Fibroblast of skin of left biceps (primary cell): ENCODE measurements around the gene TMCO5A.

Source experiments
- DNase-seq, 2 experiments: peaks; one replicate each; pipeline ENCODE4 v3.0.0-alpha.2; 2013; ENCODE audit warnings: low read depth in 2 of 2

The TMCO5A gene

DNA sequence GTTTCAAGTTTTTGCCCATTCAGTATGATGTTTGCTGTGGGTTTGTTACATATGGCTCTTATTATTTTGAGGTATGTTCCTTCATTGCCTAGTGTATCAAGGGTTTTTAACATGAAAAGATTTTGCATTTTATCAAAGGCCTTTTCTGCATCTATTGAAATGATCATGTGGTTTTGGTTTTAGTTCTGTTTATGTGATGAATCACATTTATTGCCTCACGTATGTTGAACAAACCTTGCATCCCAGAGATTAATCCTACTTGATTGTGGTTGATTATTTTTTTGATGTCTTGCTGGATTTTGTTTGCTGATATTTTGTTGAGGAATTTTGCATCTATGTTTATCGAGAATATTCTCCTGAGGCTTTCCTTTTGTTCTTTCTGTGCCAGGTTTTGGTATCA, 39.4 kb downstream of the TMCO5A start:
- peak; percentile 9 to 18 for DNase-seq

DNA sequence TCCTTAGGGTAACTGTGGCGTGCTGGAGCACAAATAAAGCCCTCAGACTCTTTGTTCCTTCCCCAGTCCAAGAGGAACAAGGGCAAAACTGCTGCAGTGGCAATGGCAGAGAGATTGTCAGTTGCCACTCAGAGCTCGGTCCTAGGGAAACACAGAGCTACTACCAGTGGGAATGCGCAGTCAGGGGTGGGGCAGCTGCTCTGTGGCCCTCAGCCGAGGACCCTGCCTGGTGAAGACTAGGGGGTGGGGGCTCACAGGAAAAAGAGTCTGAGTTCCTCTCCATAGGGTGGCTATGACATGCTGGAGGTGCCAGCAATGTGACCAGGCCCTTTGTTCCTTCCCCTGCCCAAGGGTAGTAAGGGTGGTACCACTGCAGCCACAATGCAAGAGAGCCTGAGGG, 43.8 kb downstream of the TMCO5A start:
- no peak for DNase-seq

DNA sequence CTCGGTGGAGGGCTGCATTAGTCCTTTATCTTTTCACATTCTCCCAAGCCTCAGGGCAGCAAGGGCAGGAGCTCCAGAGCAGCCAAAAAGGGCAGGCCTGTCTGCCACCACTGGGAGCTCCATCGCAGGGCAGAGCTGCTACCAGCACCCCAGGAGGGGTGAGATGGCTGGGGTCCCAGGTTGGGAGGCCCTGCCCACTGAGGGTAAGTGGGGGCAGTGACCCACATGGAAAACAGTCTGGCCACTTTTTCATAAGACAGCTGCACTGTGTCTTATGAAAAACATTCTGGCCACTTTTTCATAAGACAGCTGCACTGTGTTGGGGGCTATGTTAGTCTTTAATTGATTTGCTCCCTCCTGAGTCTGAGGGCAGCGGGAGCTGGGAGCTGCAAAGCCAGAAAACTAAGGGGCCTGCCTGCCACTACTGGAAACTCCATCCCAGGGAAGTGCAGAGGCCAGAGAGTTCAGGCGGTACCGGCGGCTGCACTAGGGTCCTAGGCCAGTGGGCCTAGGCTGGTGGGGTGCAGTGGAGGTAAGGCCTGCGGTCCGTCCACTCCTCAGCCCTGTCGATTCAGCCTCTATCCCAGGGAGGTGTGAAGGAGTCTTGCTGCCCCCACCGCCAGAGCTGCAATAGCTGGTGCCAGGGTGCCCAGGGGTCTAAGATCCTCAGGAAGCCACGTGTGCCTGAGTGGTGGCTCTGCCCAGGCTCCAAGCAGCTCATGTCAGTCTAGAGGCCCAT, 45.4 kb downstream of the TMCO5A start:
- no peak for DNase-seq

DNA sequence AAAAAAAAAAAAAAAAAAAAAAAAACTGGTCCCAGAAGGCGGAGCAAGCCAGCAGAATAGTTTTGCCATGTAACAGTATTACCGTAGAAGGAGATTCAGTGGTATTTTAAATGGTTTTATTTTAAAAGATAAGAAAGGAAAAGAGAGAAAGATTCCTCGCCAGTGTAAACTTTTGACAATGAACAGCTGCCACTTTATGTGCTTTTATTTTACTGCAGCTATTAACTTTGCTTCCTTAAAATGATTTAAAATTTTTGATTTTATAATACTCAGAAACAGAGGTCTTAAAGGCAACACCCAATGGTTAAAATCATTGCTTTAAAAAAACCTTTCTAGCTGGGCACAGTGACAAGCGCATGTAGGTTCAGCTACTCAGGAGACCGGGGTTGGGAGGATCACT, 46.8 kb downstream of the TMCO5A start:
- DNase-seq, result no peak

DNA sequence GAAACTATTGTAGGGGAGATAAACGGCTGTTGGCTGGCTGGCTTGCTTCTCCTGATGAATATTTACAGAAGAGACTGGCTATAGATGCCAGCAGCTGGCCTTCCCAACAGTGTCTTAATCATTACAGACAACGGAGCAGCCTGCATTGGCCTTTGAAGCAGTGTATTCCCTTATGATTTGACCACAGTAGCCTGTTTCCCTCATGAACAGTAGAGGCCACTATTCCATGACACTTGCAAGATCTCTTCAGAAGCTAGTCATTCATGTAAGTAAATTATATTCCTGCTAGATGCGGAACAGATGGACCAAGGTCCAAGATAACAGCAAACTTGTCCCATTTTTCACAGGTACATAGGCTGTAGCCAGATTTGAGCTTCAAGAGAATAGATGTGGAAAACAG, 47.3 kb downstream of the TMCO5A start:
- DNase-seq, result no peak

DNA sequence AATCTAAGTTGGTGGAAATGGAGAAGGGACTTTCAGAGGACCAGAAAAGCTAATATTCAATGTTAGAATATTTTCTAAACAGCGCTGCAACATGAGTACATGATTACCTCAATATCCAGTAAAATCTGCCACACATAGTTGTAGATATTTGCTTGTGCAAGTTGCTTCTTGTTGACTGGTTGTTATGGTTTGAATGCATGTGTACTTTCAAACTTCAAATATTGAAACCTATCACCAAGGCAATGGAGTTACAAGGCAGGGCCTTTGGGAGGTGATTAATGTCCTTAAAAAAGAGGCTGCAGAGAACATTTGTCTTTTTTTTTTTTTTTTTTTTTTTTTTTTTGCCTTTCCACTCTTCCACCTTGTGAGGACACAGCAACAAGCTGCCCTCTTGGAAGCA, 49.9 kb downstream of the TMCO5A start:
- no peak for DNase-seq

DNA sequence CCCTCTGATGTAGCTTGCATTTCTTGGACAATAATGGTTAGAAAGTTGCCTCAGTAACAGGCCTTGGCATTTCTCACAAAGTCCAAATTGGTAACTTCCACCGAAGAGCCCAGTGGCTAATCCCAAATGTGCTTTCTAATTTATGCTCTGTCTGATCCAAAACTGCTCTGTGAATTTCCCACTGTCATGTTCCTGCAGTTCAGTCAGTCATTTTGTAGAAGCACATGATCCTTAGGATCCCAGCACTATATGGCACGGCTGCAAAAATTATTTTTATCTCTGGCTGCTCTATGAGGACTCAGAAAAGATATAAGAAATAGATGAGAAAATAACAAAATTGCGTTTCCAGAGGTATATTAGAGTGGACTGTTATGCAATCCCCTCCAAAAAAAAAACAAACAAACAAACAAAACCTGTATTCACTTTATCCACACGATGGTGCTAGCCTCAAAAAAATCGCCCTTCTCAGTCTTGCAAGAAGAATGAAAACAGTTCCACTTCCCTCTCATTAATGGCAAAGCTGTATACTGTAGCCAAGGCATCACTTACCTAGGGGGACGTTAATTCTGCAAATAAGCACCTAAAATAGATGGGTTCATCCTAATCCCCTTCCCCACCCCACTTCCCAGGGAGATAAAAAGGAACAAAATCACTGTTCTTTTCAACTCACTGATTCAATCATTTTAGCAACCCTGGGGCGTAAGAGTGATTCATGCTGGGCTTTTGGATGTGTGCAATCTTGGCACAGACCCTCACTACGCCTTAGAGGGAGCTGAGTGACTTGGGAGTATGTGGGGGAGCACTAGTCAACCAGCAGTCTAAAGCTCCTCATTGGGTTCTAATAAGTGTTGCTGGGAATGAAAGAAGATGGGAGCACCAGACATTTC, 61.3 kb downstream of the TMCO5A start:
- peak; percentile 54 to 58 for DNase-seq
